Measurements from ENCODE around the gene MAP1S. TPM values are rescaled to one million over a fixed set of nuclear protein-coding genes. Genes with fewer than 3 reads are reported as not detected.

The MAP1S gene
- total and polyA plus RNA-seq, 11 donors: 17.1 to 47.9 (median 22.7) TPM

GRCh38 chr19:17680230-17680722 is 39.0 kb upstream of the MAP1S start:
- peak overlapping the region in 11 of 12 donors; percentile 17 to 45 (median 36) for H3K4me3 ChIP-seq
- intact Hi-C loops (cut with DNase I): no loop called here
- WGBS, 4 donors: 2 to 4% (median 2%) methylated on average over 18 to 38 of the region's 38 CpGs
- peaks cover 0 to 30% (median 0%) of the 10 kb centered on the region in 9 donors for H3K27me3 ChIP-seq
- no peaks in the 10 kb centered on the region for H3K9me3 ChIP-seq
- no peaks in the 10 kb centered on the region for H3K36me3 ChIP-seq
- TF ChIP-seq CTCF (IDR thresholded peaks at IDR 0.05) (peak in 2 of 12 donors; percentile 13 to 20), POLR2A (IDR thresholded peaks at IDR 0.05) (peak in 1 of 2 donors; percentile 11)
- DNase-seq (peak; percentile 86 to 91 (median 87)), ATAC-seq (peak; percentile 95 to 99 (median 96))
- peak overlapping the region in 8 of 12 donors; percentile 6 to 70 (median 32) for H3K27ac ChIP-seq
- peaks cover 0 to 18% (median 12%) of the 10 kb centered on the region in 12 donors for H3K4me1 ChIP-seq

DNA sequence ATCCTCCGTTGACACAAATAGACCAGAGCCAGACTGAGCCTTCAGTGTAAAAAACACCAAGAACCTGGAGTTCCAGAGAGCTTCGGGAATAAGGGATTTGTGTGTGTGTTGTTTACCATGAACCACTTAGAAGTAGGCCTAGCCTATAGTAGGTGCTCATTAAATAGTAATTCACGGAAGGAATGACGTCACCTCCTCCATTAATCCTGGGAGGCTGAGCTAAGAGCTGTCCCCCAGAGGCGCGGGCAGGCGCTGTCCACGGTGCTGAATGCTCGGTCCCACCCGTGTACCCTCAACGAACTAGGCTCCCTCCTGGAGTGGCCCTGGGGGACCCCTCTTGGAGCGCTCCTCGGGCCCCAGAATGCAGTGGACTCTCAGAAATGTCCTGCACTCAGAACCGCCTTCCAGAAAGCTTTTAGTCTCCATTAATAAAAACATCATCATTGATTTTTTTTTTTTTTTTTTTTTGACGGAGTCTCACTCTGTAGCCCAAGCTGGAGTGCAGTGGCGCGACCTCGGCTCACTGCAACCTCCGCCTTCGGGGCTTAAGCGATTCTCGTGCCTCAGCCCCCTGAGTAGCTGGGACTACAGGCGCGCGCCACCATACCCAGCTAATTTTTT is 37.7 kb upstream of the MAP1S start:
- Histone ChIP-seq H3K4me1 (peaks cover 0 to 26% (median 17%) of the 10 kb centered on the region in 12 donors), H3K27me3 (peaks cover 0 to 39% (median 7%) of the 10 kb centered on the region in 9 donors), H3K36me3 (no peaks in the 10 kb centered on the region), H3K9me3 (no peaks in the 10 kb centered on the region), H3K4me3 (no peak overlapping the region), H3K27ac (no peak overlapping the region)
- TF ChIP-seq CTCF (IDR thresholded peaks at IDR 0.05) (no peak), POLR2A (IDR thresholded peaks at IDR 0.05) (no peak)
- intact Hi-C loops (cut with DNase I): no loop called here
- DNase-seq: peak in 3 of 5 donors; percentile 38 to 42 (median 38)
- ATAC-seq: peak in 1 of 4 donors; percentile 46
- WGBS, 4 donors: 45 to 51% (median 49%) methylated on average over 25 of the region's 25 CpGs

- 42 to 70% (median 66%) methylated on average over 4 to 5 of the region's 5 CpGs for WGBS, 4 donors
- H3K27ac ChIP-seq: no peak overlapping the region
- no peaks in the 10 kb centered on the region for H3K9me3 ChIP-seq
- peaks cover 0 to 46% (median 13%) of the 10 kb centered on the region in 9 donors for H3K27me3 ChIP-seq
- no peak for TF ChIP-seq POLR2A (IDR thresholded peaks at IDR 0.05)
- TF ChIP-seq CTCF (IDR thresholded peaks at IDR 0.05): no peak
- peaks cover 0 to 31% (median 23%) of the 10 kb centered on the region in 12 donors for H3K4me1 ChIP-seq
- ATAC-seq (no peak), DNase-seq (no peak)
- intact Hi-C loops (cut with DNase I): no loop called here
- H3K4me3 ChIP-seq: no peak overlapping the region
- H3K36me3 ChIP-seq: no peaks in the 10 kb centered on the region
Observed at GRCh38 chr19:17682273-17682672, 37.0 kb upstream of the MAP1S start.

- no peaks in the 10 kb centered on the region for H3K9me3 ChIP-seq
- no peaks in the 10 kb centered on the region for H3K36me3 ChIP-seq
- no peak overlapping the region for H3K27ac ChIP-seq
- no peak overlapping the region for H3K4me3 ChIP-seq
- peaks cover 6 to 54% (median 19%) of the 10 kb centered on the region in 9 donors for H3K27me3 ChIP-seq
- intact Hi-C loops (cut with DNase I): no loop called here
- TF ChIP-seq CTCF (IDR thresholded peaks at IDR 0.05) (no peak), POLR2A (IDR thresholded peaks at IDR 0.05) (no peak)
- H3K4me1 ChIP-seq: peaks cover 0 to 38% (median 25%) of the 10 kb centered on the region in 12 donors
- no peak for ATAC-seq
- no peak for DNase-seq
- 80 to 90% (median 85%) methylated on average over 4 of the region's 4 CpGs for WGBS, 4 donors
Observed at GRCh38 chr19:17683078-17683477, 36.2 kb upstream of the MAP1S start.

Data from heart left ventricle (tissue), 16 donors.